ENCODE data around the gene REV3L. TPM values are rescaled to one million over a fixed set of nuclear protein-coding genes. Genes with fewer than 3 reads are reported as not detected.
A peak's percentile ranks its signal among the peaks of the same experiment; 100 is the strongest.
"Not testable (repeated sequence)": the region's sequence is repeated elsewhere in the genome, so short reads cannot be mapped to it uniquely, and the experiment has no call there.

Gene REV3L
- 19.7 and 20.0 TPM in 2 replicates for total RNA-seq

GRCh38 chr6:111482959-111483735 is at the start of gene REV3L:
Gene REV3L (minus strand): TSS chr6:111483218. CDS start chr6:111482888, 330 bp downstream.
- DNase-seq (ENCODE audit: low read depth, low spot score) = peak; percentile 60

- DNase-seq (ENCODE audit: low read depth, low spot score) = no peak
These were observed 48.2 kb upstream of the REV3L start for GRCh38 chr6:111531185-111531584.

- DNase-seq (ENCODE audit: low read depth, low spot score) = no peak
These were observed 47.6 kb upstream of the REV3L start for GRCh38 chr6:111530667-111531066.

GRCh38 chr6:111530218-111530617 is 47.2 kb upstream of the REV3L start:
- DNase-seq (ENCODE audit: low read depth, low spot score) = no peak

GRCh38 chr6:111527367-111527766 is 44.3 kb upstream of the REV3L start:
- no peak for DNase-seq (ENCODE audit: low read depth, low spot score)

GRCh38 chr6:111524735-111525134 is 41.7 kb upstream of the REV3L start:
- no peak for DNase-seq (ENCODE audit: low read depth, low spot score)

GRCh38 chr6:111524252-111524651 is 41.2 kb upstream of the REV3L start:
- no peak for DNase-seq (ENCODE audit: low read depth, low spot score)

- DNase-seq (ENCODE audit: low read depth, low spot score) = no peak
These were observed 40.6 kb upstream of the REV3L start for GRCh38 chr6:111523484-111524167.

GRCh38 chr6:111522393-111523020 is 39.5 kb upstream of the REV3L start:
- DNase-seq (ENCODE audit: low read depth, low spot score) = no peak

GRCh38 chr6:111521497-111522270 is 38.7 kb upstream of the REV3L start:
- no peak for DNase-seq (ENCODE audit: low read depth, low spot score)

GRCh38 chr6:111520524-111520923 is 37.5 kb upstream of the REV3L start:
- no peak for DNase-seq (ENCODE audit: low read depth, low spot score)

GRCh38 chr6:111517965-111518364 is 34.9 kb upstream of the REV3L start:
- no peak for DNase-seq (ENCODE audit: low read depth, low spot score)

- no peak for DNase-seq (ENCODE audit: low read depth, low spot score)
These were observed 32.2 kb upstream of the REV3L start for GRCh38 chr6:111515259-111515658.

GRCh38 chr6:111514531-111514930 is 31.5 kb upstream of the REV3L start:
- DNase-seq (ENCODE audit: low read depth, low spot score) = not testable (repeated sequence)

GRCh38 chr6:111507219-111507618 is 24.2 kb upstream of the REV3L start:
- DNase-seq (ENCODE audit: low read depth, low spot score) = not testable (repeated sequence)

GRCh38 chr6:111505498-111505897 is 22.5 kb upstream of the REV3L start:
- not testable (repeated sequence) for DNase-seq (ENCODE audit: low read depth, low spot score)

- DNase-seq (ENCODE audit: low read depth, low spot score) = no peak
These were observed 20.6 kb upstream of the REV3L start for GRCh38 chr6:111503660-111504059.

- DNase-seq (ENCODE audit: low read depth, low spot score) = no peak
These were observed 20.2 kb upstream of the REV3L start for GRCh38 chr6:111503194-111503593.

GRCh38 chr6:111502154-111502553 is 19.1 kb upstream of the REV3L start:
- no peak for DNase-seq (ENCODE audit: low read depth, low spot score)

GRCh38 chr6:111499269-111499793 is 16.3 kb upstream of the REV3L start:
- DNase-seq (ENCODE audit: low read depth, low spot score) = no peak

- peak; percentile 26 for DNase-seq (ENCODE audit: low read depth, low spot score)
These were observed 12.1 kb upstream of the REV3L start for GRCh38 chr6:111494951-111495635.

All from pulmonary artery endothelial cell (primary cell).